B cell (primary cell): Measurements from ENCODE around the gene STAM.

Source experiments
- EZH2 ChIP-seq: IDR thresholded peaks from 2 replicates; pipeline ENCODE4 v1.6.1; 2012; ENCODE audit warnings: borderline replicate concordance, low read depth, mild to moderate bottlenecking, moderate library complexity, low read length; ENCODE audit not compliant: insufficient read depth, poor library complexity, severe bottlenecking
- TF ChIP-seq, protein P1 (sequence below): fragments of 200-600 bp; IDR thresholded peaks from one replicate; pipeline ENCODE4 v1.8.0; 2022; ENCODE audit warnings: antibody characterized with exemption, mild to moderate bottlenecking

- TF ChIP-seq, protein P1, sequence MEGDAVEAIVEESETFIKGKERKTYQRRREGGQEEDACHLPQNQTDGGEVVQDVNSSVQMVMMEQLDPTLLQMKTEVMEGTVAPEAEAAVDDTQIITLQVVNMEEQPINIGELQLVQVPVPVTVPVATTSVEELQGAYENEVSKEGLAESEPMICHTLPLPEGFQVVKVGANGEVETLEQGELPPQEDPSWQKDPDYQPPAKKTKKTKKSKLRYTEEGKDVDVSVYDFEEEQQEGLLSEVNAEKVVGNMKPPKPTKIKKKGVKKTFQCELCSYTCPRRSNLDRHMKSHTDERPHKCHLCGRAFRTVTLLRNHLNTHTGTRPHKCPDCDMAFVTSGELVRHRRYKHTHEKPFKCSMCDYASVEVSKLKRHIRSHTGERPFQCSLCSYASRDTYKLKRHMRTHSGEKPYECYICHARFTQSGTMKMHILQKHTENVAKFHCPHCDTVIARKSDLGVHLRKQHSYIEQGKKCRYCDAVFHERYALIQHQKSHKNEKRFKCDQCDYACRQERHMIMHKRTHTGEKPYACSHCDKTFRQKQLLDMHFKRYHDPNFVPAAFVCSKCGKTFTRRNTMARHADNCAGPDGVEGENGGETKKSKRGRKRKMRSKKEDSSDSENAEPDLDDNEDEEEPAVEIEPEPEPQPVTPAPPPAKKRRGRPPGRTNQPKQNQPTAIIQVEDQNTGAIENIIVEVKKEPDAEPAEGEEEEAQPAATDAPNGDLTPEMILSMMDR = no peak
- no peak for TF ChIP-seq EZH2
These were observed 5.1 kb downstream of the STAM start for GRCh38 chr10:17649052-17649451.
